AG04450 (cell line): ENCODE results near the gene TNFRSF13B. TPM values are rescaled to one million over a fixed set of nuclear protein-coding genes. Genes with fewer than 3 reads are reported as not detected.

Experiments used
- CTCF ChIA-PET: fragments of 300-600, 350-600 bp; formaldehyde crosslinking; extraction: SDS; loops from one replicate; lab custom pipeline; 2022; ENCODE audit warnings: antibody characterized with exemption, inconsistent platforms; lab: Charles Lee
- POLR2A ChIA-PET: fragments of 350-600 bp; formaldehyde crosslinking; extraction: SDS; loops from one replicate; lab custom pipeline; 2021; ENCODE audit warnings: antibody characterized with exemption, inconsistent platforms; lab: Yijun Ruan, JAX
- DNase-seq: peaks from one replicate; pipeline ENCODE4 v3.0.0-alpha.2; 2011; ENCODE audit warnings: low read depth, low spot score
- H3K27ac ChIP-seq: one replicate; pipeline ENCODE4 v1.5.1; 2012; ENCODE audit warnings: low read depth, low read length, control low read depth
- H3K27me3 ChIP-seq: one replicate; pipeline ENCODE4 v1.6.0; 2012; ENCODE audit warnings: low read length; ENCODE audit not compliant: control insufficient read depth, insufficient read depth
- H3K4me3 ChIP-seq: 2 replicates; pipeline ENCODE4 v1.5.1; 2011; ENCODE audit warnings: mild to moderate bottlenecking, low read depth, low read length, control low read depth
- H3K9me3 ChIP-seq: 2 replicates; pipeline ENCODE4 v1.5.1; 2012; ENCODE audit warnings: low read length; ENCODE audit not compliant: control insufficient read depth, insufficient read depth
- polyA plus RNA-seq: library from polyadenylated mRNA; depleted of rRNA; stranded (reverse); fragments of >200 nt; gene quantifications from 2 replicates; pipeline ENCODE4 v1.2.3, GENCODE V29; 2011
- TF ChIP-seq, protein P1 (sequence below): IDR thresholded peaks from 2 replicates; pipeline ENCODE4 v1.5.1; 2011; ENCODE audit warnings: low read depth, low read length, control low read depth, inconsistent platforms

Gene TNFRSF13B
- polyA plus RNA-seq, 1 experiment: not detected

DNA sequence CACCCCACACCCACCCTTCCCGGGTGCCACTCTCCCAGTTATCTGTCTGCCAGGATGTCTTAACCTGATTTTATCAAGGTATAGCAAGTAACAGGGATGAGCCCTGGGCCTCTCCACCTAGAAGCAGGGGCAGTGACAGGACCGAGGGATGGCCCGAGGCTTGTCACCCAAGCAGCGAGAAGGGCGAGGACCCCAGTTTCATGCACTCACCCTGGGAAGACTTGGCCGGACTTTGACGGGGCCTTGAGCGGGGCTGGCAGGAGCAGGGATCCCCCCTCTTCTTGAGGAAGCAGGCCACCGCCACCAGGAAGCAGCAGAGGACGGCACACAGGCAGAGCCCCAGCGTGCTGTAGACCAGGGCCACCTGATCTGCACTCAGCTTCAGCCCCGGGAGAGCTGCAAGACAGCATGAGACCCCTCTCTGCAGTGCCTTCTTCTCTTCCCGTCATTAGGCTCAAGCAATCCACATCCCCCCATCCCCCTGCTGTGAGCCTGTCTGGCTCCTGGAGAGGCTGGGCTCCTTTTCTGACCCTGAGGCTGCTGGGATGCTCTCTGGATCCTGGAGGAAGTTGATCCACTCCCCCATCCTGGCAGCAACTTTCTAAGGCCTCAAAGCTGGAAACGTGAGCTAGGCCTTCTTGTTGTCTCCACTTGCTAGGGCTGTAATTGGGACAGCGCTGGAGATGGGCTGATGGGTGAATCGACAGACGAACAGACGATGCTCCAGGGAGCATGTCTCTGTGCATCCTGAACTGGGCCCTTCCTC lies 31.6 kb downstream of the TNFRSF13B start:
- Histone ChIP-seq H3K27ac (no peak overlapping the region), H3K27me3 (peaks cover 12% of the 10 kb centered on the region), H3K4me3 (no peak overlapping the region), H3K9me3 (no peaks in the 10 kb centered on the region; the same call in 1 of the 2 replicates)
- TF ChIP-seq, protein P1, sequence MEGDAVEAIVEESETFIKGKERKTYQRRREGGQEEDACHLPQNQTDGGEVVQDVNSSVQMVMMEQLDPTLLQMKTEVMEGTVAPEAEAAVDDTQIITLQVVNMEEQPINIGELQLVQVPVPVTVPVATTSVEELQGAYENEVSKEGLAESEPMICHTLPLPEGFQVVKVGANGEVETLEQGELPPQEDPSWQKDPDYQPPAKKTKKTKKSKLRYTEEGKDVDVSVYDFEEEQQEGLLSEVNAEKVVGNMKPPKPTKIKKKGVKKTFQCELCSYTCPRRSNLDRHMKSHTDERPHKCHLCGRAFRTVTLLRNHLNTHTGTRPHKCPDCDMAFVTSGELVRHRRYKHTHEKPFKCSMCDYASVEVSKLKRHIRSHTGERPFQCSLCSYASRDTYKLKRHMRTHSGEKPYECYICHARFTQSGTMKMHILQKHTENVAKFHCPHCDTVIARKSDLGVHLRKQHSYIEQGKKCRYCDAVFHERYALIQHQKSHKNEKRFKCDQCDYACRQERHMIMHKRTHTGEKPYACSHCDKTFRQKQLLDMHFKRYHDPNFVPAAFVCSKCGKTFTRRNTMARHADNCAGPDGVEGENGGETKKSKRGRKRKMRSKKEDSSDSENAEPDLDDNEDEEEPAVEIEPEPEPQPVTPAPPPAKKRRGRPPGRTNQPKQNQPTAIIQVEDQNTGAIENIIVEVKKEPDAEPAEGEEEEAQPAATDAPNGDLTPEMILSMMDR: no peak
- ChIA-PET POLR2A (no interaction called here), CTCF (no interaction called here)
- no peak for DNase-seq

DNA sequence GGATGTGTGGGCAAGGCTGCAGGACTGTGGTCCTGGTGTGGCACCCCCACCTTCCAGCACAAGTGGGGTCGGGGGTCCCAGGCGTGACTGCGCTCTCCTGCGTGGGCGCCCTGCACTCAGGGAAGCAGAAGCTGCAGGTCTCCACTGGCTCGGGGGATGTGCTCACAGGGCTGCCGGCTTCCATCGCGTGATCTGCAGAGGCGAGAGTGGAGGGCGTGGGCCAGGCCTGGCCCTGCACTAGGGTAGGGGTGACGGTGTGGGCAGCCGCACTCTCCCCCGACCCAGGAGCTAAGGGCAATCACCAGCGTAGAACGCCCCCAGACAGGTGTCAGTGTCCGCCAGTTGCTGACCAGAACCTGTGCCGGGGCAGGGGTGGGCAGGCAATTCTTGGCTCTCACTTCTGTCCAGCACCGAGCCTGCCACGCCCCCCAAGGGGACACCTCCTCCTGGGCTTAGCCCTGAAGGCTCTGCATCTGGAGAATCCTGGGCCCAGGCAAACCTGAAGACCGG lies 32.3 kb downstream of the TNFRSF13B start:
- H3K4me3 ChIP-seq: no peak overlapping the region
- peaks cover 11% of the 10 kb centered on the region for H3K27me3 ChIP-seq
- H3K27ac ChIP-seq: no peak overlapping the region
- no peaks in the 10 kb centered on the region; the same call in 1 of the 2 replicates for H3K9me3 ChIP-seq
- no peak for DNase-seq
- TF ChIP-seq, protein P1: no peak
- CTCF ChIA-PET: no interaction called here
- POLR2A ChIA-PET: no interaction called here

DNA sequence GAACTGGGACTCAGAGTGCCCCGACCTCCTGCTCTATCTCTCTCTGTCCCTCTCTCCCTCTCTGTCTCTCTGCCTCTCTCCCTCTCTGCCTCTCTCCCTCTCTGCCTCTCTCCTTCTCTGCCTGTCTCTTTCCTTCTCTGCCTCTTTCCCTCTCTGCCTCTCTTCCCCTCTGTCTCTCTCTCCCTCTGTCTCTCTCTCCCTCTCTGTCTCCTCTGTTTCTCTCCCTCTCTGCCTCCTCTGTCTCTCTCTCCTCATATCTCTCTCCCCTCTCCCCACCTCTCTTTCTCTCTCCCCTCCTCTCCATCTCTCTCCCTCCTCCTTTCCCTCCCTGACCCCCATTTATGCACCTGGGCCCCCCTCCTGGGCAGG lies 32.7 kb downstream of the TNFRSF13B start:
- ChIA-PET CTCF (no interaction called here), POLR2A (no interaction called here)
- H3K27ac ChIP-seq: no peak overlapping the region
- no peak for DNase-seq
- peaks cover 8% of the 10 kb centered on the region for H3K27me3 ChIP-seq
- no peak overlapping the region for H3K4me3 ChIP-seq
- no peaks in the 10 kb centered on the region; the same call in 1 of the 2 replicates for H3K9me3 ChIP-seq
- TF ChIP-seq, protein P1: no peak

DNA sequence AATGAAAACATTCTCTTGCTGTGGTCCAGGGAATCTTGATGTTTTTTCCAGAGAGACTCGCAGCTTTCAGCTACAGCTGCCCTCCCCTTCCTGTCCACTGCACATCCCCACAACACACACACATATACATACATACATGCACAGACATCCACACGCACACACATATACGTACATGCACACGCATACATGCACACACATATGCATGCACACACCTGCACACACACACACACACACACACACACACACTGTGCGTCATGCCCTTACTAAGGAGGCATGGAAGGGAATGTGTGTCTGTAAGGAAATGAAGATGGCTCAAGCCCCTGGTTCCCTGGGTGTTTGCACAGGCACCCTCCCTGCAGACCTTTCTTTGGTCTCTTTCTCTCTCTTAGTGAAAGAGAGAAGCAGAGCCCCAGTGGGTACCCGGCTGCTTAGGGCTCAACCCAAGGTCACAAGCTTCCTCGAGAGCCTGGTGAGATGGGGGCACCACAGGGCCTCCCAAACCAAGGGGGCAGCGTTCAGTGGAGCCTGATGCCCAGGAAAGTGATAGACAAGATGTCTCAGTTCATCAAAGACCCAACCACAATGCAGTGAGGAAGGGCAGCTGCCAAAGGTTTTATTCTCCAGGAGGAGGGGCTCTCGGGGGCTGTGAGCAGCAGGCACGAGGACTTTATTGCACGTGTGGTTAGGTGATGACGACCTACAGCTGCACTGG lies 33.3 kb downstream of the TNFRSF13B start:
- POLR2A ChIA-PET: no interaction called here
- H3K27me3 ChIP-seq: peaks cover 8% of the 10 kb centered on the region
- H3K27ac ChIP-seq: no peak overlapping the region
- DNase-seq: no peak
- TF ChIP-seq, protein P1: no peak
- no peaks in the 10 kb centered on the region; the same call in 1 of the 2 replicates for H3K9me3 ChIP-seq
- no peak overlapping the region for H3K4me3 ChIP-seq
- CTCF ChIA-PET: no interaction called here

DNA sequence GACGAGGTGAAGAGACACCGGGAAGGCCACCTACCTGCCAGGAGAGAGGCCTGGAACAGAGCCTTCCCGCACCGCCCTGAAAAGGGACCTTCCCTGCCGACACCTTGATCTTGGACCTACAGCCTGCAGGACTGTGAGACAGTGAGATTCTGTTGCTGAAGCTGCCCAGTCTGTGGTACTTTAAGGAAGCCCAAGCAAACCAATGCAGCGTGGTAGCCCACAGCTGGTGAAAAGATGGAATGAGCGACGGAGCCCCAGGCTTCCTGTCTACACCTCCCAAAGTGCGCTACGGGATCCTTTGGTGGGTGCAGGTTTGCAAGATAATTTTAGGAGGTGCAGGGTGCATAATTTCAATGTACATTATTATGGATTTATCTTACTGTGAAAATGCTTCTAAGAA lies 33.9 kb downstream of the TNFRSF13B start:
- Histone ChIP-seq H3K4me3 (no peak overlapping the region), H3K27ac (no peak overlapping the region), H3K27me3 (peaks cover 11% of the 10 kb centered on the region), H3K9me3 (no peaks in the 10 kb centered on the region; the same call in 1 of the 2 replicates)
- ChIA-PET CTCF (no interaction called here), POLR2A (no interaction called here)
- TF ChIP-seq, protein P1: no peak
- DNase-seq: no peak
